Keratinocyte (primary cell): ENCODE measurements around the gene TMEM37. TPM values are rescaled to one million over a fixed set of nuclear protein-coding genes. Genes with fewer than 3 reads are reported as not detected.

Source experiments
- DNase-seq: peaks from one replicate; pipeline ENCODE4 v3.0.0-alpha.2; 2011; ENCODE audit warnings: low read depth, missing footprints, low spot score
- FAIRE-seq: peaks from 2 replicates; lab custom pipeline; 2011; peaks lifted over from hg19 to GRCh38; lab: Jason Lieb, UNC
- H2AFZ ChIP-seq: 2 replicates; pipeline ENCODE4 v1.6.0; 2012; ENCODE audit warnings: low read length, control low read depth, inconsistent platforms; ENCODE audit not compliant: control insufficient read depth
- H3K27ac ChIP-seq: 2 replicates; pipeline ENCODE4 v1.5.1; 2011; ENCODE audit warnings: low read length; ENCODE audit not compliant: control insufficient read depth, insufficient read depth
- H3K27me3 ChIP-seq: 3 replicates; pipeline ENCODE4 v1.6.0; 2011; ENCODE audit warnings: low read length; ENCODE audit not compliant: control insufficient read depth, insufficient read depth; ENCODE audit errors: extremely low read depth
- H3K36me3 ChIP-seq, 2 experiments: 2 replicates in 1 of 2; 3 replicates in 1 of 2; pipeline ENCODE4 v1.5.1; 2011; ENCODE audit warnings: low read length in 2 of 2, mild to moderate bottlenecking in 1 of 2; ENCODE audit not compliant: control insufficient read depth in 2 of 2, insufficient read depth in 2 of 2; ENCODE audit errors: extremely low read depth in 1 of 2
- H3K4me1 ChIP-seq: 3 replicates; pipeline ENCODE4 v1.5.1; 2011; ENCODE audit warnings: low read length; ENCODE audit not compliant: control insufficient read depth, insufficient read depth; ENCODE audit errors: extremely low read depth
- H3K4me2 ChIP-seq: 3 replicates; pipeline ENCODE4 v1.6.0; 2011; ENCODE audit warnings: low read depth, low read length; ENCODE audit not compliant: control insufficient read depth, insufficient read depth; ENCODE audit errors: extremely low read depth
- H3K4me3 ChIP-seq, 3 experiments: fragments of 200-600 bp in 1 of 3; sonication (generic) in 1 of 3; 2 replicates in 2 of 3; 3 replicates in 1 of 3; pipeline ENCODE4 v1.5.1; 2011 to 2016; ENCODE audit warnings: low read length in 3 of 3, mild to moderate bottlenecking in 3 of 3, control low read depth in 2 of 3, inconsistent platforms in 1 of 3, low read depth in 1 of 3, mixed read lengths in 1 of 3, mixed run types in 1 of 3, moderate library complexity in 1 of 3; ENCODE audit not compliant: control insufficient read depth in 2 of 3, insufficient read depth in 2 of 3; ENCODE audit errors: extremely low read depth in 1 of 3
- H3K79me2 ChIP-seq: 2 replicates; pipeline ENCODE4 v1.6.0; 2012; ENCODE audit warnings: low read length; ENCODE audit not compliant: control insufficient read depth, insufficient read depth
- H3K9ac ChIP-seq: 3 replicates; pipeline ENCODE4 v1.6.0; 2011; ENCODE audit warnings: low read length; ENCODE audit not compliant: control insufficient read depth, insufficient read depth; ENCODE audit errors: extremely low read depth
- H3K9me1 ChIP-seq: 3 replicates; pipeline ENCODE4 v1.6.0; 2011; ENCODE audit warnings: low read length; ENCODE audit not compliant: control insufficient read depth, insufficient read depth; ENCODE audit errors: extremely low read depth
- H3K9me3 ChIP-seq: 2 replicates; pipeline ENCODE4 v1.5.1; 2012; ENCODE audit warnings: low read depth, low read length; ENCODE audit not compliant: control insufficient read depth
- H4K20me1 ChIP-seq: 3 replicates; pipeline ENCODE4 v1.6.0; 2011; ENCODE audit warnings: low read length; ENCODE audit not compliant: control insufficient read depth, insufficient read depth; ENCODE audit errors: extremely low read depth
- EZH2 ChIP-seq: IDR thresholded peaks from one replicate; pipeline ENCODE4 v1.6.1; 2012; ENCODE audit warnings: inconsistent platforms, mild to moderate bottlenecking, low read length, moderate library complexity
- dilution Hi-C: fragments of 300-500 bp; cut with MboI; formaldehyde crosslinking; loops from one replicate; pipeline ENCODE4 v1.7.0; 2020; ENCODE audit warnings: low sequenced_read_pairs; ENCODE audit not compliant: extremely low pct_ligation_motif_present
- polyA plus RNA-seq, 5 experiments: library from polyadenylated mRNA; depleted of rRNA in 3 of 5; stranded (reverse) in 3 of 5; stranded (forward) in 1 of 5; unstranded in 1 of 5; fragments of >200 nt; gene quantifications; 1 replicate in 1 of 5; 2 replicates in 3 of 5; 3 replicates in 1 of 5; pipeline versions ENCODE4 v1.2.1 to v1.2.3, GENCODE V29; 2011 to 2012; ENCODE audit warnings: missing spikeins in 2 of 5, low read depth in 1 of 5, low replicate concordance in 1 of 5
- TF ChIP-seq, protein P1 (sequence below), 3 experiments: IDR thresholded peaks in 1 of 3; conservative IDR thresholded peaks in 1 of 3; optimal IDR thresholded peaks in 1 of 3; 2 replicates in 2 of 3; 3 replicates in 1 of 3; pipeline versions ENCODE3 to v1.5.1; 2011; ENCODE audit warnings: low read length in 3 of 3, mild to moderate bottlenecking in 3 of 3, moderate library complexity in 2 of 3, control low read depth in 1 of 3, inconsistent platforms in 1 of 3; ENCODE audit not compliant: insufficient read depth in 2 of 3; ENCODE audit errors: extremely low read depth in 1 of 3

The TMEM37 gene
- polyA plus RNA-seq, 1 donor (not counting 4 experiments of a cell fraction or from before 2014, with no cell fraction given), result 0.18 TPM

DNA sequence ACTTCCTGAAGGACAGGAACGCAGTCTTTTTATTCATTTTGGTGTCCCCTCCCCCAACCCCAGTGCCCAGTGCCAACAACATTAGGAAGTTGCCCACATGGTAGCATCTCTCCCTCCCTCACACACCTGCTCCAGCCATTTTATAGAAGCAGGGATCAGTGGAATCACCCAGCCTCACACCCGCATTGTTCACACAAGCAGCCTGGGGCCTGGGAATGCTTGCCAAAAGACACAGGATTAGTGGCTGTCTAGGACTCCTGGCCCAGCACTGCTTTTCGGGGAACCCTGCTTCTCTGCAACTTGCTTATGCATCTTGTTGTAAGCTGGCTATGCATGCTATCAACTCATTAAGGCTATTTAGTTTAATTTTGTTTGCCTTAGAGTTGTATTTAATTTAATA, 17.9 kb downstream of the TMEM37 start:
- dilution Hi-C loops, result no loop called here
- TF ChIP-seq, protein P1, sequence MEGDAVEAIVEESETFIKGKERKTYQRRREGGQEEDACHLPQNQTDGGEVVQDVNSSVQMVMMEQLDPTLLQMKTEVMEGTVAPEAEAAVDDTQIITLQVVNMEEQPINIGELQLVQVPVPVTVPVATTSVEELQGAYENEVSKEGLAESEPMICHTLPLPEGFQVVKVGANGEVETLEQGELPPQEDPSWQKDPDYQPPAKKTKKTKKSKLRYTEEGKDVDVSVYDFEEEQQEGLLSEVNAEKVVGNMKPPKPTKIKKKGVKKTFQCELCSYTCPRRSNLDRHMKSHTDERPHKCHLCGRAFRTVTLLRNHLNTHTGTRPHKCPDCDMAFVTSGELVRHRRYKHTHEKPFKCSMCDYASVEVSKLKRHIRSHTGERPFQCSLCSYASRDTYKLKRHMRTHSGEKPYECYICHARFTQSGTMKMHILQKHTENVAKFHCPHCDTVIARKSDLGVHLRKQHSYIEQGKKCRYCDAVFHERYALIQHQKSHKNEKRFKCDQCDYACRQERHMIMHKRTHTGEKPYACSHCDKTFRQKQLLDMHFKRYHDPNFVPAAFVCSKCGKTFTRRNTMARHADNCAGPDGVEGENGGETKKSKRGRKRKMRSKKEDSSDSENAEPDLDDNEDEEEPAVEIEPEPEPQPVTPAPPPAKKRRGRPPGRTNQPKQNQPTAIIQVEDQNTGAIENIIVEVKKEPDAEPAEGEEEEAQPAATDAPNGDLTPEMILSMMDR (optimal IDR thresholded peaks at IDR 0.05 in 1 of 3, IDR thresholded peaks at IDR 0.05 in 1 of 3, conservative IDR thresholded peaks at IDR 0.05 in 1 of 3; ENCODE audit: extremely low read depth in 1 of 3, insufficient read depth in 2 of 3, low read length in 3 of 3), result no peak
- TF ChIP-seq EZH2, result no peak
- FAIRE-seq, result no peak

DNA sequence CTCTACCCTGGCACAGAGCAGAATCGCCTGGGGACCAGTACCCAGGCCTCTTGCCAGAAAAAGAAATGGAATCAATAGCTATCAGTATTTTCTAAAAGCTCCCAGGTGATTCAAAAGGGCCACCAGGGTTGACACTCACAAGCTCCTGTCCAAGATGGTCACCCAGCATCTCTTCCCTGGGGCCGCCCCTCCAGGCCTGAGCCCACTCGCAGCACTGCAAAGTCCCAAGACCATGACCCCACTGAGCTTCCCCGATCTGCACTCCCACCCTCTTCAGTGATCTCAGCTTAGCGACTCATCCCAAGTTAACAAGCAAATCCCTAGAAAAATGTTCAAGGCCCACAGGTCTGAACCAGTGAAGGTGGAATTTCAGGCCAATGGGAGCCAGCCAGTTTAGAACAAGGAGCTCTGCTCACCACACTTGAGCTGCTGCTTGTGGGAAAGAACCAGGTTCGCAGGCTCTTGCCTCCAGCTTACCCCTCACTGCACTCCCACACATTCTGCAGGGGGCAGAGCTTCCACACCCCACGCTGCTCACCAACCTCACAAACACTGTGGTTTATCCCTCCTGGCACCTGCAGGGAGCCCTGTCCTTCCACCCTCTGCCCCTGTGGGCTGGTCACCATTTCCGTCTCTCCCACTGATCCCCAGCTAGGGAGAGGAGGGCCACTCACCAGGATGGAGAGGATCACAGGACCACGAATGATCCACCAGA, 19.8 kb downstream of the TMEM37 start:
- Histone ChIP-seq H3K9me1 (no peaks in the 10 kb centered on the region), H3K79me2 (no peaks in the 10 kb centered on the region), H3K4me3 (no peak overlapping the region), H2AFZ (no peak overlapping the region), H3K27ac (no peak overlapping the region), H3K36me3 (no peaks in the 10 kb centered on the region), H3K4me1 (no peaks in the 10 kb centered on the region), H3K4me2 (no peak overlapping the region), H3K9me3 (no peaks in the 10 kb centered on the region), H4K20me1 (no peaks in the 10 kb centered on the region), H3K9ac (no peak overlapping the region), H3K27me3 (peaks cover 12% of the 10 kb centered on the region)
- FAIRE-seq (no peak), DNase-seq (no peak)
- TF ChIP-seq, protein P1 (optimal IDR thresholded peaks at IDR 0.05 in 1 of 3, IDR thresholded peaks at IDR 0.05 in 1 of 3, conservative IDR thresholded peaks at IDR 0.05 in 1 of 3; ENCODE audit: extremely low read depth in 1 of 3, insufficient read depth in 2 of 3, low read length in 3 of 3), result no peak
- dilution Hi-C loops, result no loop called here

More for the DNA sequence above, 17.9 kb downstream of the TMEM37 start:
- Histone ChIP-seq H3K27me3 (peaks cover 16% of the 10 kb centered on the region), H4K20me1 (no peaks in the 10 kb centered on the region), H3K9me3 (no peaks in the 10 kb centered on the region), H3K9ac (no peak overlapping the region), H3K79me2 (no peaks in the 10 kb centered on the region), H3K9me1 (no peaks in the 10 kb centered on the region), H2AFZ (no peak overlapping the region), H3K4me3 (no peak overlapping the region), H3K4me2 (no peak overlapping the region), H3K27ac (no peak overlapping the region), H3K4me1 (no peaks in the 10 kb centered on the region), H3K36me3 (no peaks in the 10 kb centered on the region)
- no peak for DNase-seq
